ENCODE data around the gene NRSN2.
"Not testable (repeated sequence)": the region's sequence is repeated elsewhere in the genome, so short reads cannot be mapped to it uniquely, and the experiment has no call there.

Gene NRSN2

GRCh38 chr20:325889-326644, 20.8 kb upstream of the NRSN2 start:
- DNase-seq: peak; percentile 63

DNA sequence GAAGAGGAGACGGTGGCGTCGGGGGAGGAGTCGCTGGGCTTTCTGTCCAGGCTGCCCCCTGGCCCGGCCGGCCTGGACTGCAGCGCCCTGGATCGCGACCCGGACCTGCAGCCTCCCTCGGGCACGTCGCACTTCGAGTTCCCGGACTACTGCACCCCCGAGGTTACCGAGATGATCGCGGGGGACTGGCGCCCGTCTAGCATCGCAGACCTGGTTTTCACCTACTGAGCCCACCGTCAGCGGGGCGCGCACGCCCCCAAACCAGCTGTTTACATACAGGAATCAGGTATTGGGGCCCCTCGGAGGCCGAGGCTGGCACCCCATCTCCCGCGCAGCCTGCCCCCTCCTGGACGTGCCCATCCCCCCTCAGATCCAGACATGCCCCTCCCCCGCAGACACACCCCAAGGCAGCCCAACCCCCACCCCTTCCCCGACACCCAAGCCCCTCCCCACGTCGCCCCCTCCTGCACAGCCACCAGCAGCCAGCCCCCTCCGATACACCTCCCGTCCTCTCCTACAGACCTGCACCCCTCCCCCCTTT, 20.2 kb upstream of the NRSN2 start:
- DNase-seq: no peak

GRCh38 chr20:327186-328026, 19.5 kb upstream of the NRSN2 start:
- DNase-seq: peak; percentile 97

DNA sequence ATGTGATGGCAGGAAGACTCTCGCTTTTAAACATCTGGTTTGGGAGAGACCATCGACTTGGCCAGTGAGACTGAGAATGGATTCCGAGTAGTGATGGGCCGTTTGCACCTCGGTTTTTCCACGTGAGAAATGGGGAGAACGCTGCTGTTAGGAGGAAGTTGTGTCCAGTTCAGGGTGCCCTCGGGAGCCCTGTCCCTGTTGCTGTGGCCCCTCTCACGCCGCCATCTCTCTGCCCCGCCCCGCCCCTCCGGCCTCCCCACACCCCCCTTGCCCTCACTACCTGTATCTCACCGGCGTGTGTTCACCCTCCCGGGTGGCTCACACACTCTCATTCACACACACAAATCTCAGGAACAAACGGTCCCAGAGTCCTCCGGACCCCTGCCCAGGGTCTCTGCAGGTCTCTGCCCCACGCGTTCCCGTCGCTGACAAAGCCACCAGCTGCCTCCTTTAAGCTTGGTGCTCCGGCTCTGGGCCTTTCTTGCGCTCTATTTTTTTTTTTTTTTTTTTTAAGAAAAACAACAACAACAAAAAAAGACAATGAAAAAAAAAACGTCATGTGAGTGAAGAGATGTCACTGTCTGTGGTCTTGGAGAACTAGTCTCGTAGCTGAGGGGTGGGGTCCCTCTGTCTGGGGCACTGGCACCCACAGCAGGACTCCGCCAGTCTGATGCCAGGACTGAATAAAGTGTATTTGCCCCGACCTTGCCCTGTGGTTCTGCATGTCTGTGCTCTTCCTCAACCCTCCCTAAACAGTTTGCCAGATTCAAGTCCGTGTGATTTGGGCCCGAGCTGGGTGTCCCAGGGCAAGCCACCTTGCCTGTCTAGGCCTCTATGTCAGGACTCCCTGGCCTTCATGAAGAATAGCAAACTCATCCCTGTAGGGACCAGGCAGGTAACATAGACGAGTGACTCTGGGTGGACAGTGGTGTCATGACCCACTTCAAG, 18.6 kb upstream of the NRSN2 start:
- no peak for DNase-seq

DNA sequence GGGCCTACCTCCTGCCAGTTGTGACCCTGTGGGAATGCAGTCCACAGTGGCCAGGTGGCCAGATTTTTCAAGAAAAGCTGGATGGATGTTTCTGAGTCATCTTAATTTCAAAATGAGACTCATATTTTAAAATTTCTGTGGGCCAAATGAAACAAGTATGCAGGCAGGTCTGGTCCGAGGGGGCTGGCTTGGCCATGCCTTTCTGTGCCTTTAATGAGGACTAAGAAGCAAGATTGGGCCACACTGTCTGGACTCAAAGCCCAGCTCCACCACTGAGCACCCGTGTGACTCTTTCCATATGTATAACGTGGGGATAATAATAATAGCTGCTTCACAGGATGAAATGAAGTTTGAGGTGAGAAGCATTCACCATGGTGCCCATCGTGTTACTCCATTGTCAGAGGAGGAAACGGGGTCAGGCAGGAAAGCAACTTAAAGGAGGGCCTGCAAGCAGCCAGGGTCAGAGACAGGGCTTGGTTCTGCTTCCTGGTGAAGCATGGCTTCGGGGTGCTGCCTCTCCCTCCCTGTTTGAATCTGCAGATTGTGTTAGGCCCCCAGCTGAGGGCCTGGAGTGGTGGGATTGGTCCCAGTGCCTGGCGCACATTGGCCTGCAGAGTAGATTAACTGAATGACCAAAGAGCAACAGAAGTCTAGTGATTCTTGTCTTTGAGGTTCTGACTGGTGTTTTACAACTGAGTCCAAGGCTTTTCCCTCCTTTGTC, 17.8 kb upstream of the NRSN2 start:
- no peak for DNase-seq

GRCh38 chr20:329851-330232, 17.1 kb upstream of the NRSN2 start:
- DNase-seq: no peak

- peak; percentile 71 for DNase-seq
Observed at GRCh38 chr20:330233-331149, 16.4 kb upstream of the NRSN2 start.

DNA sequence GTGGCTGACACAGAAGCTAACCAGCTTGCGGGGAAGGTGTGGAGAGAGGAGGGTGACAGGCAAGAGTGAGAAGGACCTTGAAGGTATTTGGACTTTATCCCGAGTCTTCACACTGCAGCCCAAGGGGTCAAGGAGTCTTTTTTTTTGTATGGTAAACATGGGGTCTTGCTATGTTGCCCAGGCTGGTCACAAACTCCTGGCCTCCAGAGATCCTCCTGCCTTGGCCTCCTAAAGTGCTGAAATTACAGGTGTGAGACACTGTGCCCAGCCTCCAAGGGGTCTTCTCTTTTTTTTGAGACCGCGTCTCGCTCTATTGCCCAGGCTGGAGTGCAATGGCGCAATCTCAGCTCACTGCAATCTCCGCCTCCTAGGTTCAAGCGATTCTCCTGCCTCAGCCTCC, 12.3 kb upstream of the NRSN2 start:
- no peak for DNase-seq

- not testable (repeated sequence) for DNase-seq
Observed at GRCh38 chr20:336040-336439, 10.9 kb upstream of the NRSN2 start.

DNA sequence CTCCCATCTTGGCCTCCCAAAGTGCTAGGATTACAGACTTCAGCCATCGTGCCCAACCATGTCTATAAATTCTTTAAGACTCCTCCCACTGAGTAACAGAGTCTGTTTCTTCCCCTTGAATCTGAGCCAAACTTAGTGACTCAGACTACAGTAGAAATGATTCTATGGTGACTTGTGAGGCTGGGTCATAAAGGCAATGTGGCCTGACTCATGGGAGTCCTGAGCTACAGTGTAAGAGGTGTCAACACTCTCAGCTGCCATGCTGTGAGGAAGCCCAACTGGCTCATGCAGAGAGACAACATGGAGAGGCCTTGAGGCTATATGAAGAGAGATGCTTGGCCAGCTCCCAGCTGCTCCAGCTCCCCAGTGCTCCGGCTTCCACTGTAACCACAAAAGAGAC, 5.2 kb upstream of the NRSN2 start:
- peak; percentile 90 for DNase-seq

DNA sequence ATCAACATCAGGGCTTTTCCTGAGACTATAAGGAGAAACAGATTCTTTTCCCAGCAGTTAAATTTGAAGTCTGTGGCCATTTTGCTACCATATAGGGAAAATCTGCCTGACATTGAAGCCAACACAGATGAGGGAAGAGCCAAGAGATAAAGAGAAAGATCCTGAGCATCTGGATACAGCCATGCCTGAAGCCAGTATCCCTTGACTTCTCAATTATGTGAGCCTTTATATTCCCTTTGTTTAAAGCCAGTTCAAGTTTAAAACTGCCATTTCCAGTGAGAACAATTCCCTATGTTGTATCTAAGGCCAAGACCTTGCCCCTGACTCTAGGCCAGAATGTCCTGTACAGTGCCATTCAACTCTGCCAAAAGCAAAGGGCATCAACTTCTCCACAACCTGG, 3.8 kb upstream of the NRSN2 start:
- DNase-seq: no peak

- DNase-seq: no peak
Observed at GRCh38 chr20:346033-346639, 775 bp upstream of the NRSN2 start.

- DNase-seq: no peak
Observed at GRCh38 chr20:347317-347639, 367 bp downstream of the NRSN2 start.

DNA sequence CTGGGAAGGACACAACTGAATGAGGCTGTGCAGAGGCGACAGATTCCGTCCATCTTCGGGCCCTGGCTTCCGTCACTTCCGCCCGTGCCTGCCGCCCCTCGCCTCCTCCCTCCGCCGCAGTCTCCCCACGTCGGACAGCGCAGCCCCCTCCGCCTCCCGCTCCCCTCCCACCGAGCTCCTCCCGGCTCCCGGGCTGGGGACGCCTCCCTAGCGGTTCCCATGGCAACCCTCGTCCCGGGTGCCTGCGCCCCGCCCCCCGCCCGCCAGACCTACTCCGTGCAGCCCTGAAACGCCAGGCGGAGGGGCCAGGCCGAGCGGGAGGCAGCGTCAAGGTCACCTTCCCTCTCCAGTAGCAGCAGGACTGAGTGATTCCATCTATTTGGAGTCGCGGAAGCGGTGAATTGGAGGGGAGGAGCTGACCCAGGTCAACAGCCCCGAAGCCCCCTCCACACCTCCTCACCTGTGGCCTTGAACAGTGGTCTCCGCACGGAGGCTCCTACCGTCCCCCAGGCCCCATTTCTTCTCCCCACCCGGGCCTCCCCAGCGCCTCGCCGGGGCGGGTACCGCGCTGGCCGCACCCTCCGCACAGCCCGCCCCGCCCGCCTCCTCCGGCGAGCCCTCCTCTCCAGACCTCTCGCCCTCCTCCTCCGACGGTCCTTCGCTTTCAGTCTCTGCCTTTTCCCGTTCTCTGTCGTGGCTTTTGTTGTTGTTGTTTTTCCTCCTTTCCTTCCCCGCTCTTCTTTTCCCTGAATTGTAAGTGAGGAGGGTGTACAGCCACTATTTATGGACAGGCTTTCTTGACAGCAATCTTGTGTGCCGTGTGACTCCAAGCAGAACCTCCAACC, 951 bp downstream of the NRSN2 start:
- peak; percentile 95 for DNase-seq

- DNase-seq: no peak
Observed at GRCh38 chr20:348972-349841, 2.3 kb downstream of the NRSN2 start.

DNA sequence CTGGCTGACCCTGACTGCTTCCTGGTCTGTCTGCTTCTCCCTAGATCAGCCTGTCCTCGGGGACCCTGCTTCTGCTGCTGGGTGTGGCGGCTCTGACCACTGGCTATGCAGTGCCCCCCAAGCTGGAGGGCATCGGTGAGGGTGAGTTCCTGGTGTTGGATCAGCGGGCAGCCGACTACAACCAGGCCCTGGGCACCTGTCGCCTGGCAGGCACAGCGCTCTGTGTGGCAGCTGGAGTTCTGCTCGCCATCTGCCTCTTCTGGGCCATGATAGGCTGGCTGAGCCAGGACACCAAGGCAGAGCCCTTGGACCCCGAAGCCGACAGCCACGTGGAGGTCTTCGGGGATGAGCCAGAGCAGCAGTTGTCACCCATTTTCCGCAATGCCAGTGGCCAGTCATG, 6.3 kb downstream of the NRSN2 start:
- DNase-seq: no peak

DNA sequence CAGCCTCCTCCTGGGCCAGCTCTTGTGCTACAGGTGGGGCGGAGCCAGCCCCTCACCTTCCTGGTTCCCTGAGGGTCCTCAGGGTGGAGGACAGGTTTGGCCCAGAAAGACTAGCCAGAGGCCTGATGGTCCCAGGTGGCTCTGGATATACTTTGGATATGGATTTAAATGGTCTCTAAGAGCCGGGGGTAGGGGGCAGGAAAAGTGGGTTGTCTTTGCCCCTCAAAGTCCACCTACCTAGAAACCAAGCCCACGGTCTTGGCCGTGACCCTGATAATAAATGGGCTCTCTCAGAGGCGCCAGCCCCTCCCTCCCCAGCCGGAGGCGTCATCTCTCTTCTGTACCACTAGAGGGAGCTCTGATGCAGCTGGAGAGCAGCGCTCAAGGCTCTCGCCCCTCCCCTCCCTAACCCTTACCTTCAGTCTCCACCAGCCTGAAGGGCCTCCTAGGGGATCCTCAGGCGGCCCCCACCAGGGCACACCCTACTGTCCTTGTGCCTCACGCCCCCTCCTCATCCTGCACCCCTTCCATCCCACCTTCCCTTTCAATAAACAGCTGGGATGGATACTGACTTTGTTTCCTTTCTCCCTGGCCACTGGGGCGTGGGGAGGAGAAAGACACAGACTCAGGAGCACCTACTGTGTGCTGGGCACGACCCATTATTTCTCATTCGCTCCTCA, 7.5 kb downstream of the NRSN2 start:
- peak; percentile 73 for DNase-seq

GRCh38 chr20:356154-356553, 9.2 kb downstream of the NRSN2 start:
- not testable (repeated sequence) for DNase-seq

Data from fibroblast of skin of right quadriceps (primary cell).